HepG2 (cell line): ENCODE measurements around the gene STRBP. TPM values are rescaled to one million over a fixed set of nuclear protein-coding genes. Genes with fewer than 3 reads are reported as not detected.

Experiments
- ATAC-seq: fragments of 200-7000 bp; cut with Tn5 transposase; 3 replicates; pipeline ENCODE4 v1.9.1; 2020; ENCODE audit warnings: mild to moderate bottlenecking, moderate library complexity
- BruUV-seq: library from RNA; stranded (reverse); fragments of 400-500 nt; replicated peaks from 2 replicates; lab custom pipeline; 2021; lab: Mats Ljungman, UMichigan
- CTCF ChIA-PET: fragments of 300-600 bp; formaldehyde crosslinking; extraction: SDS; loops from one replicate; lab custom pipeline; 2021; ENCODE audit warnings: low total read pairs, inconsistent platforms, low intra/inter-chr PET ratio; lab: Yijun Ruan, JAX
- POLR2A ChIA-PET: fragments of 350-600 bp; sonication (Branson Sonifier 250); formaldehyde crosslinking; loops from one replicate; lab custom pipeline; 2020; ENCODE audit warnings: antibody characterized with exemption, inconsistent platforms; lab: Yijun Ruan, JAX
- DNase-seq: peaks from one replicate; pipeline ENCODE4 v3.0.0-alpha.2; 2015; ENCODE audit warnings: low spot score
- FAIRE-seq: peaks from 3 replicates; lab custom pipeline; 2011; peaks lifted over from hg19 to GRCh38; lab: Jason Lieb, UNC
- H2AFZ ChIP-seq: one replicate; pipeline ENCODE4 v1.6.1; 2011; ENCODE audit warnings: low read length, inconsistent platforms
- H3K27ac ChIP-seq: fragments of 300-600 bp; 3 replicates; pipeline ENCODE4 v1.8.0; 2011; ENCODE audit warnings: mixed run types, mild to moderate bottlenecking, mixed read lengths, low read length, inconsistent platforms; ENCODE audit not compliant: insufficient read depth; ENCODE audit errors: extremely low read length
- H3K27me3 ChIP-seq, 2 experiments: fragments of 200-600 bp in 1 of 2; 2 replicates in 1 of 2; 3 replicates in 1 of 2; pipeline versions ENCODE4 v1.6.0 to v1.8.0; 2011; ENCODE audit warnings: low read length in 2 of 2, mild to moderate bottlenecking in 2 of 2, moderate library complexity in 2 of 2, inconsistent platforms in 1 of 2; ENCODE audit not compliant: insufficient read depth in 2 of 2, control insufficient read depth in 1 of 2
- H3K36me3 ChIP-seq, 2 experiments: fragments of 200-600 bp in 1 of 2; replicated peaks in 1 of 2; 2 replicates in 1 of 2; 3 replicates in 1 of 2; pipeline versions ENCODE4 v1.5.1 to v1.8.0; 2011; ENCODE audit warnings: low read length in 2 of 2, inconsistent platforms in 1 of 2; ENCODE audit not compliant: insufficient read depth in 2 of 2, control insufficient read depth in 1 of 2
- H3K4me1 ChIP-seq: 2 replicates; pipeline ENCODE4 v1.5.1; 2012; ENCODE audit warnings: low read length, inconsistent platforms; ENCODE audit not compliant: insufficient read depth
- H3K4me2 ChIP-seq: 2 replicates; pipeline ENCODE4 v1.6.0; 2011; ENCODE audit warnings: low read depth, low read length, inconsistent platforms
- H3K4me3 ChIP-seq, 3 experiments: fragments of 200-600 bp in 1 of 3; sonication (generic), shearing (Covaris generic) in 1 of 3; replicated peaks in 1 of 3; 2 replicates each; pipeline ENCODE4 v1.5.1; 2011 to 2016; ENCODE audit warnings: low read length in 3 of 3, inconsistent platforms in 2 of 3, low read depth in 2 of 3, mild to moderate bottlenecking in 2 of 3, control low read depth in 1 of 3, mixed read lengths in 1 of 3; ENCODE audit not compliant: insufficient read depth in 1 of 3
- H3K79me2 ChIP-seq: one replicate; pipeline ENCODE4 v1.6.1; 2011; ENCODE audit warnings: low read length, inconsistent platforms; ENCODE audit not compliant: insufficient read depth
- H3K9ac ChIP-seq: 2 replicates; pipeline ENCODE4 v1.6.0; 2011; ENCODE audit warnings: mild to moderate bottlenecking, low read depth, low read length, inconsistent platforms; ENCODE audit not compliant: insufficient read depth
- H3K9me3 ChIP-seq: 2 replicates; pipeline ENCODE4 v1.5.1; 2012; ENCODE audit warnings: mild to moderate bottlenecking, low read length
- H4K20me1 ChIP-seq: 2 replicates; pipeline ENCODE4 v1.6.0; 2011; ENCODE audit warnings: inconsistent platforms, mild to moderate bottlenecking, low read length, moderate library complexity; ENCODE audit not compliant: insufficient read depth
- GATAD1 ChIP-seq: IDR thresholded peaks from 2 replicates; pipeline ENCODE4 v1.6.1; 2016; ENCODE audit warnings: missing genetic modification reagents, missing compliant biosample characterization
- MAFG ChIP-seq: sonication (generic); formaldehyde crosslinking; IDR thresholded peaks from 2 replicates; pipeline ENCODE4 v1.5.1; 2020; ENCODE audit warnings: mild to moderate bottlenecking, missing genetic modification reagents
- MAFK ChIP-seq, 2 experiments: IDR thresholded peaks in 1 of 2; conservative IDR thresholded peaks in 1 of 2; 2 replicates each; pipeline ENCODE4 v1.6.1; 2011; ENCODE audit warnings: improper control_type of control experiment in 2 of 2, low read length in 2 of 2
- NR2F6 ChIP-seq, 2 experiments: IDR thresholded peaks; 2 replicates each; pipeline ENCODE4 v1.6.1; 2016; ENCODE audit warnings: antibody characterized with exemption in 1 of 2, mild to moderate bottlenecking in 1 of 2
- PATZ1 ChIP-seq: sonication (generic); formaldehyde crosslinking; IDR thresholded peaks from 2 replicates; pipeline ENCODE4 v1.4.0; 2020; ENCODE audit warnings: missing genetic modification reagents
- RFX3 ChIP-seq: IDR thresholded peaks from 2 replicates; pipeline ENCODE4 v1.6.1; 2016; ENCODE audit warnings: missing biosample characterization, missing genetic modification reagents
- SKI ChIP-seq: fragments of 450-650 bp; IDR thresholded peaks from one replicate; pipeline ENCODE4 v1.6.1; 2018; ENCODE audit warnings: mild to moderate bottlenecking; ENCODE audit not compliant: partially characterized antibody
- SNRNP70 ChIP-seq: fragments of 200-400 bp; formaldehyde crosslinking; IDR thresholded peaks from 2 replicates; pipeline ENCODE4 v1.6.1; 2017; ENCODE audit warnings: mild to moderate bottlenecking, low read depth, low read length, moderate library complexity
- TEAD3 ChIP-seq: optimal IDR thresholded peaks from 2 replicates; pipeline ENCODE3; 2016; ENCODE audit warnings: borderline replicate concordance
- ZNF678 ChIP-seq: sonication (generic); formaldehyde crosslinking; IDR thresholded peaks from 2 replicates; pipeline ENCODE4 v1.4.0; 2020; ENCODE audit warnings: mild to moderate bottlenecking, missing genetic modification reagents
- ZSCAN9 ChIP-seq: IDR thresholded peaks from 2 replicates; pipeline ENCODE4 v1.6.1; 2016; ENCODE audit warnings: borderline replicate concordance
- WGBS: methylation state at CpG from one replicate; pipeline ENCODE4 v1.1.6; 2017; ENCODE audit warnings: low lambda C conversion rate; 5-methylcytosine and 5-hydroxymethylcytosine counted together
- in situ Hi-C: cut with HindIII; loops from 2 replicates; pipeline ENCODE4 v1.10.0; 2017; ENCODE audit warnings: low pct_unique_long_range_greater_than_20kb; ENCODE audit not compliant: extremely low pct_ligation_motif_present
- intact Hi-C: fragments of 100-400 bp; cut with micrococcal nuclease; formaldehyde crosslinking; loops from one replicate; pipeline ENCODE4 v1.10.0; 2022; ENCODE audit not compliant: unreplicated experiment
- polyA plus RNA-seq, 8 experiments: library from polyadenylated mRNA; depleted of rRNA in 3 of 8; stranded (reverse) in 7 of 8; unstranded in 1 of 8; fragments of >200 nt; fragmentation: Illumina TruSeq in 4 of 8; extraction: Trizol in 4 of 8; gene quantifications; 2 replicates each; pipeline versions ENCODE4 v1.2.1 to v1.2.3, GENCODE V29; 2011 to 2016; ENCODE audit warnings: low read depth in 4 of 8, missing spikeins in 1 of 8, mixed read lengths in 1 of 8; ENCODE audit not compliant: insufficient read depth in 1 of 8
- total RNA-seq, 5 experiments: library from RNA; depleted of rRNA; stranded (reverse); fragments of >200 nt; fragmentation: Illumina TruSeq; extraction: Trizol; gene quantifications; 2 replicates each; pipeline ENCODE4 v1.2.3, GENCODE V29; 2016; ENCODE audit warnings: low read depth in 1 of 5
- TF ChIP-seq, protein P1 (sequence below): IDR thresholded peaks from 2 replicates; pipeline ENCODE4 v1.6.1; 2016; ENCODE audit warnings: low read depth, control low read depth
- TF ChIP-seq, protein P2 (sequence below): IDR thresholded peaks from 2 replicates; pipeline ENCODE4 v1.6.1; 2012; ENCODE audit warnings: low read depth, low read length, improper control_type of control experiment
- TF ChIP-seq, protein P3 (sequence below): sonication (generic); formaldehyde crosslinking; IDR thresholded peaks from 2 replicates; pipeline ENCODE4 v1.4.0; 2020; ENCODE audit warnings: missing genetic modification reagents

STRBP gene
- total and polyA plus RNA-seq, 2 of the 13 experiments (the other 11 are each of a cell fraction or from before 2014, with no cell fraction given) = 14.5 to 38.5 TPM

GRCh38 chr9:123206065-123206464 is 62.3 kb downstream of the STRBP start (continued):
- TF ChIP-seq, protein P1, sequence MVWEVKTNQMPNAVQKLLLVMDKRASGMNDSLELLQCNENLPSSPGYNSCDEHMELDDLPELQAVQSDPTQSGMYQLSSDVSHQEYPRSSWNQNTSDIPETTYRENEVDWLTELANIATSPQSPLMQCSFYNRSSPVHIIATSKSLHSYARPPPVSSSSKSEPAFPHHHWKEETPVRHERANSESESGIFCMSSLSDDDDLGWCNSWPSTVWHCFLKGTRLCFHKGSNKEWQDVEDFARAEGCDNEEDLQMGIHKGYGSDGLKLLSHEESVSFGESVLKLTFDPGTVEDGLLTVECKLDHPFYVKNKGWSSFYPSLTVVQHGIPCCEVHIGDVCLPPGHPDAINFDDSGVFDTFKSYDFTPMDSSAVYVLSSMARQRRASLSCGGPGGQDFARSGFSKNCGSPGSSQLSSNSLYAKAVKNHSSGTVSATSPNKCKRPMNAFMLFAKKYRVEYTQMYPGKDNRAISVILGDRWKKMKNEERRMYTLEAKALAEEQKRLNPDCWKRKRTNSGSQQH (CRISPR knock-in tag) = no peak
- TF ChIP-seq RFX3 (no peak), MAFK (conservative IDR thresholded peaks at IDR 0.05 in 1 of 2, IDR thresholded peaks at IDR 0.05 in 1 of 2; ENCODE audit: low read length in 2 of 2) (peak; percentile 57 to 78), SKI (no peak), ZNF678 (no peak)
- TF ChIP-seq, all 625 proteins: peak for 2

DNA sequence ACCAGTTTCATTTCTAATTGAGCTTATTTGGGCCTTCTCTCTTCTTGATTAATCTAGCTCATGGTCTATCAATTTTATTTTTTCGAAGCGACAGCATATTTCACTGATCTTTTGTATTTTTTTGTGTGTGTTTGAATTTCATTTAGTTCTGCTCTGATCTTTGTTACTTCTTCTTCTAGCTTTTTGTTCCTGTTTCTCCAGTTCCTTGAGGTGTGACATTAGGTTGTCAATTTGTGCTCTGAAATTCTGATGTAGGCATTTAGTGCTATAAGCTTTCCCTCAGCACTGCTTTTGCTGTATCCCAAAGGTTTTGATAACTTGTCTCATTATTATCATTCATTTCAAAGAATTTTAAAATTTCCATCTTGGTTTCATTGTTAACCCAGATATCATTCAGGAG is 67.3 kb downstream of the STRBP start:
- no peak for ATAC-seq
- no peak for FAIRE-seq
- no peaks in the 10 kb centered on the region for H3K79me2 ChIP-seq
- no peak for DNase-seq
- H3K4me1 ChIP-seq = no peaks in the 10 kb centered on the region
- no peak for TF ChIP-seq ZSCAN9 (CRISPR knock-in tag)
- no peak for TF ChIP-seq NR2F6 (IDR thresholded peaks at IDR 0.05)
- TF ChIP-seq NR2F6 (CRISPR knock-in tag; IDR thresholded peaks at IDR 0.05) = no peak
- TF ChIP-seq SNRNP70 = no peak
- TF ChIP-seq, protein P2, sequence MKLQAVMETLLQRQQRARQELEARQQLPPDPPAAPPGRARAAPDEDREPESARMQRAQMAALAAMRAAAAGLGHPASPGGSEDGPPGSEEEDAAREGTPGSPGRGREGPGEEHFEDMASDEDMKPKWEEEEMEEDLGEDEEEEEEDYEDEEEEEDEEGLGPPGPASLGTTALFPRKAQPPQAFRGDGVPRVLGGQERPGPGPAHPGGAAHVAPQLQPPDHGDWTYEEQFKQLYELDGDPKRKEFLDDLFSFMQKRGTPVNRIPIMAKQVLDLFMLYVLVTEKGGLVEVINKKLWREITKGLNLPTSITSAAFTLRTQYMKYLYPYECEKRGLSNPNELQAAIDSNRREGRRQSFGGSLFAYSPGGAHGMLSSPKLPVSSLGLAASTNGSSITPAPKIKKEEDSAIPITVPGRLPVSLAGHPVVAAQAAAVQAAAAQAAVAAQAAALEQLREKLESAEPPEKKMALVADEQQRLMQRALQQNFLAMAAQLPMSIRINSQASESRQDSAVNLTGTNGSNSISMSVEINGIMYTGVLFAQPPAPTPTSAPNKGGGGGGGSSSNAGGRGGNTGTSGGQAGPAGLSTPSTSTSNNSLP = no peak
- no peak for TF ChIP-seq GATAD1
- TF ChIP-seq PATZ1 = no peak
- TF ChIP-seq MAFG = no peak
- no peak for TF ChIP-seq TEAD3 (CRISPR knock-in tag)
- TF ChIP-seq, protein P3, sequence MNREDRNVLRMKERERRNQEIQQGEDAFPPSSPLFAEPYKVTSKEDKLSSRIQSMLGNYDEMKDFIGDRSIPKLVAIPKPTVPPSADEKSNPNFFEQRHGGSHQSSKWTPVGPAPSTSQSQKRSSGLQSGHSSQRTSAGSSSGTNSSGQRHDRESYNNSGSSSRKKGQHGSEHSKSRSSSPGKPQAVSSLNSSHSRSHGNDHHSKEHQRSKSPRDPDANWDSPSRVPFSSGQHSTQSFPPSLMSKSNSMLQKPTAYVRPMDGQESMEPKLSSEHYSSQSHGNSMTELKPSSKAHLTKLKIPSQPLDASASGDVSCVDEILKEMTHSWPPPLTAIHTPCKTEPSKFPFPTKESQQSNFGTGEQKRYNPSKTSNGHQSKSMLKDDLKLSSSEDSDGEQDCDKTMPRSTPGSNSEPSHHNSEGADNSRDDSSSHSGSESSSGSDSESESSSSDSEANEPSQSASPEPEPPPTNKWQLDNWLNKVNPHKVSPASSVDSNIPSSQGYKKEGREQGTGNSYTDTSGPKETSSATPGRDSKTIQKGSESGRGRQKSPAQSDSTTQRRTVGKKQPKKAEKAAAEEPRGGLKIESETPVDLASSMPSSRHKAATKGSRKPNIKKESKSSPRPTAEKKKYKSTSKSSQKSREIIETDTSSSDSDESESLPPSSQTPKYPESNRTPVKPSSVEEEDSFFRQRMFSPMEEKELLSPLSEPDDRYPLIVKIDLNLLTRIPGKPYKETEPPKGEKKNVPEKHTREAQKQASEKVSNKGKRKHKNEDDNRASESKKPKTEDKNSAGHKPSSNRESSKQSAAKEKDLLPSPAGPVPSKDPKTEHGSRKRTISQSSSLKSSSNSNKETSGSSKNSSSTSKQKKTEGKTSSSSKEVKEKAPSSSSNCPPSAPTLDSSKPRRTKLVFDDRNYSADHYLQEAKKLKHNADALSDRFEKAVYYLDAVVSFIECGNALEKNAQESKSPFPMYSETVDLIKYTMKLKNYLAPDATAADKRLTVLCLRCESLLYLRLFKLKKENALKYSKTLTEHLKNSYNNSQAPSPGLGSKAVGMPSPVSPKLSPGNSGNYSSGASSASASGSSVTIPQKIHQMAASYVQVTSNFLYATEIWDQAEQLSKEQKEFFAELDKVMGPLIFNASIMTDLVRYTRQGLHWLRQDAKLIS (CRISPR knock-in tag) = no peak
- TF ChIP-seq, all 625 proteins: peak for 0
- CTCF ChIA-PET = no interaction called here
- intact Hi-C loops = no loop called here
- in situ Hi-C loops = no loop called here
- no peaks in the 10 kb centered on the region for H4K20me1 ChIP-seq
- no peaks in the 10 kb centered on the region for H3K9me3 ChIP-seq
- H3K27ac ChIP-seq = no peak overlapping the region
- no peak overlapping the region for H2AFZ ChIP-seq
- POLR2A ChIA-PET = no interaction called here
- no peak overlapping the region for H3K4me3 ChIP-seq
- H3K27me3 ChIP-seq = no peaks in the 10 kb centered on the region
- no peak overlapping the region for H3K4me2 ChIP-seq
- no TSS peak for BruUV-seq
- WGBS = 78% methylated on average over 2 of the region's 2 CpGs
- no peak overlapping the region for H3K9ac ChIP-seq
- no peaks in the 10 kb centered on the region for H3K36me3 ChIP-seq
